ENCODE data around the gene MARCHF10.

MARCHF10 gene

GRCh38 chr17:62822080-62822904 is 14.2 kb upstream of the MARCHF10 start:
- no peak for DNase-seq (ENCODE audit: low read depth)

- no peak for DNase-seq (ENCODE audit: low read depth)
Measured at GRCh38 chr17:62821189-62822079, 13.3 kb upstream of the MARCHF10 start.

- DNase-seq (ENCODE audit: low read depth): no peak
Measured at GRCh38 chr17:62819511-62820221, 11.6 kb upstream of the MARCHF10 start.

- DNase-seq (ENCODE audit: low read depth): no peak
Measured at GRCh38 chr17:62818526-62818925, 10.4 kb upstream of the MARCHF10 start.

GRCh38 chr17:62816282-62816839 is 8.2 kb upstream of the MARCHF10 start:
- no peak for DNase-seq (ENCODE audit: low read depth)

- DNase-seq (ENCODE audit: low read depth): no peak
Measured at GRCh38 chr17:62809656-62810055, 1.5 kb upstream of the MARCHF10 start.

GRCh38 chr17:62808576-62808970 is 459 bp upstream of the MARCHF10 start:
- DNase-seq (ENCODE audit: low read depth): no peak

- DNase-seq (ENCODE audit: low read depth): no peak
Measured at GRCh38 chr17:62805234-62805633, 2.9 kb downstream of the MARCHF10 start.

GRCh38 chr17:62804822-62805221 is 3.3 kb downstream of the MARCHF10 start:
- no peak for DNase-seq (ENCODE audit: low read depth)

GRCh38 chr17:62804025-62804424 is 4.1 kb downstream of the MARCHF10 start:
- no peak for DNase-seq (ENCODE audit: low read depth)

- no peak for DNase-seq (ENCODE audit: low read depth)
Measured at GRCh38 chr17:62802561-62803205, 5.4 kb downstream of the MARCHF10 start.

- no peak for DNase-seq (ENCODE audit: low read depth)
Measured at GRCh38 chr17:62801553-62802114, 6.5 kb downstream of the MARCHF10 start.

- DNase-seq (ENCODE audit: low read depth): no peak
Measured at GRCh38 chr17:62800585-62800984, 7.5 kb downstream of the MARCHF10 start.

GRCh38 chr17:62797959-62798358 is 10.2 kb downstream of the MARCHF10 start:
- no peak for DNase-seq (ENCODE audit: low read depth)

- no peak for DNase-seq (ENCODE audit: low read depth)
Measured at GRCh38 chr17:62796291-62796690, 11.8 kb downstream of the MARCHF10 start.

- no peak for DNase-seq (ENCODE audit: low read depth)
Measured at GRCh38 chr17:62794666-62794971, 13.5 kb downstream of the MARCHF10 start.

- no peak for DNase-seq (ENCODE audit: low read depth)
Measured at GRCh38 chr17:62793919-62794665, 14.0 kb downstream of the MARCHF10 start.

GRCh38 chr17:62792447-62792800 is 15.7 kb downstream of the MARCHF10 start:
- no peak for DNase-seq (ENCODE audit: low read depth)

- DNase-seq (ENCODE audit: low read depth): no peak
Measured at GRCh38 chr17:62791767-62792446, 16.2 kb downstream of the MARCHF10 start.

- DNase-seq (ENCODE audit: low read depth): no peak
Measured at GRCh38 chr17:62791235-62791734, 16.8 kb downstream of the MARCHF10 start.

Data from stimulated activated CD8-positive, alpha-beta memory T cell treated with anti-CD3 and anti-CD28 coated beads, Interleukin-4, amount 100 ng/mL, for 24 hours (primary cell).